Measurements from ENCODE around the gene NHLRC4.

DNA sequence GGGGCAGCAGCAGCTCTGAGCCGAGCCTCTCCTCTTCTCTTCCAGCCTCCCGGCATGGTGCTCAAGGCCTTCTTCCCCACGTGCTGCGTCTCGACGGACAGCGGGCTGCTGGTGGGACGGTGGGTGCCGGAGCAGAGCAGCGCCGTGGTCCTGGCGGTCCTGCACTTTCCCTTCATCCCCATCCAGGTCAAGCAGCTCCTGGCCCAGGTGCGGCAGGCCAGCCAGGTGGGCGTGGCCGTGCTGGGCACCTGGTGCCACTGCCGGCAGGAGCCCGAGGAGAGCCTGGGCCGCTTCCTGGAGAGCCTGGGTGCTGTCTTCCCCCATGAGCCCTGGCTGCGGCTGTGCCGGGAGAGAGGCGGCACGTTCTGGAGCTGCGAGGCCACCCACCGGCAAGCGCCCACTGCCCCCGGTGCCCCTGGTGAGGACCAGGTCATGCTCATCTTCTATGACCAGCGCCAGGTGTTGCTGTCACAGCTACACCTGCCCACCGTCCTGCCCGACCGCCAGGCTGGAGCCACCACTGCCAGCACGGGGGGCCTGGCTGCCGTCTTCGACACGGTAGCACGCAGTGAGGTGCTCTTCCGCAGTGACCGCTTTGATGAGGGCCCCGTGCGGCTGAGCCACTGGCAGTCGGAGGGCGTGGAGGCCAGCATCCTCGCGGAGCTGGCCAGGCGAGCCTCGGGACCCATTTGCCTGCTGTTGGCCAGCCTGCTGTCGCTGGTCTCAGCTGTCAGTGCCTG lies 7.4 kb downstream of the NHLRC4 start:
- TF ChIP-seq, protein P1, sequence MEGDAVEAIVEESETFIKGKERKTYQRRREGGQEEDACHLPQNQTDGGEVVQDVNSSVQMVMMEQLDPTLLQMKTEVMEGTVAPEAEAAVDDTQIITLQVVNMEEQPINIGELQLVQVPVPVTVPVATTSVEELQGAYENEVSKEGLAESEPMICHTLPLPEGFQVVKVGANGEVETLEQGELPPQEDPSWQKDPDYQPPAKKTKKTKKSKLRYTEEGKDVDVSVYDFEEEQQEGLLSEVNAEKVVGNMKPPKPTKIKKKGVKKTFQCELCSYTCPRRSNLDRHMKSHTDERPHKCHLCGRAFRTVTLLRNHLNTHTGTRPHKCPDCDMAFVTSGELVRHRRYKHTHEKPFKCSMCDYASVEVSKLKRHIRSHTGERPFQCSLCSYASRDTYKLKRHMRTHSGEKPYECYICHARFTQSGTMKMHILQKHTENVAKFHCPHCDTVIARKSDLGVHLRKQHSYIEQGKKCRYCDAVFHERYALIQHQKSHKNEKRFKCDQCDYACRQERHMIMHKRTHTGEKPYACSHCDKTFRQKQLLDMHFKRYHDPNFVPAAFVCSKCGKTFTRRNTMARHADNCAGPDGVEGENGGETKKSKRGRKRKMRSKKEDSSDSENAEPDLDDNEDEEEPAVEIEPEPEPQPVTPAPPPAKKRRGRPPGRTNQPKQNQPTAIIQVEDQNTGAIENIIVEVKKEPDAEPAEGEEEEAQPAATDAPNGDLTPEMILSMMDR (IDR thresholded peaks at IDR 0.05) = no peak
- TF ChIP-seq POLR2A (IDR thresholded peaks at IDR 0.05) = no peak
